CD4-positive, alpha-beta T cell treated with Interleukin-15 for 4 hours (primary cell): ENCODE data around the gene P2RY2.
"Not testable (repeated sequence)": the region's sequence is repeated elsewhere in the genome, so short reads cannot be mapped to it uniquely, and the experiment has no call there.

Source experiments
- DNase-seq: peaks from one replicate; pipeline ENCODE4 v3.0.0-alpha.2; 2020; ENCODE audit warnings: low spot score

The P2RY2 gene

GRCh38 chr11:73188301-73188700 lies 29.8 kb upstream of the P2RY2 start:
- DNase-seq: no peak

GRCh38 chr11:73189315-73189714 lies 28.8 kb upstream of the P2RY2 start:
- DNase-seq: no peak

- no peak for DNase-seq
These were observed 28.1 kb upstream of the P2RY2 start for GRCh38 chr11:73189723-73190556.

- no peak for DNase-seq
These were observed 27.6 kb upstream of the P2RY2 start for GRCh38 chr11:73190557-73190885.

- DNase-seq: no peak
These were observed 26.9 kb upstream of the P2RY2 start for GRCh38 chr11:73191151-73191550.

GRCh38 chr11:73192272-73192671 lies 25.8 kb upstream of the P2RY2 start:
- DNase-seq: no peak

GRCh38 chr11:73193251-73194033 lies 24.6 kb upstream of the P2RY2 start:
- no peak for DNase-seq

GRCh38 chr11:73194034-73194507 lies 24.0 kb upstream of the P2RY2 start:
- DNase-seq: no peak

GRCh38 chr11:73194593-73194992 lies 23.5 kb upstream of the P2RY2 start:
- DNase-seq: no peak

- DNase-seq: no peak
These were observed 22.7 kb upstream of the P2RY2 start for GRCh38 chr11:73195191-73196007.

- no peak for DNase-seq
These were observed 21.5 kb upstream of the P2RY2 start for GRCh38 chr11:73196576-73196975.

GRCh38 chr11:73197348-73197747 lies 20.7 kb upstream of the P2RY2 start:
- no peak for DNase-seq

GRCh38 chr11:73197787-73198186 lies 20.3 kb upstream of the P2RY2 start:
- DNase-seq: not testable (repeated sequence)

GRCh38 chr11:73198677-73199076 lies 19.4 kb upstream of the P2RY2 start:
- DNase-seq: no peak

GRCh38 chr11:73199446-73199845 lies 18.6 kb upstream of the P2RY2 start:
- DNase-seq: no peak

- no peak for DNase-seq
These were observed 17.8 kb upstream of the P2RY2 start for GRCh38 chr11:73200256-73200655.

- DNase-seq: no peak
These were observed 16.8 kb upstream of the P2RY2 start for GRCh38 chr11:73201249-73201648.

GRCh38 chr11:73201888-73202780 lies 15.9 kb upstream of the P2RY2 start:
- DNase-seq: no peak

- DNase-seq: no peak
These were observed 14.8 kb upstream of the P2RY2 start for GRCh38 chr11:73203322-73203721.

- DNase-seq: no peak
These were observed 14.3 kb upstream of the P2RY2 start for GRCh38 chr11:73203790-73204189.

GRCh38 chr11:73204711-73205121 lies 13.4 kb upstream of the P2RY2 start:
- DNase-seq: no peak
